GM12878 (cell line): ENCODE data around the gene TTC31. TPM values are rescaled to one million over a fixed set of nuclear protein-coding genes. Genes with fewer than 3 reads are reported as not detected.
A peak's percentile ranks its signal among the peaks of the same experiment; 100 is the strongest.

ENCODE experiments used
- ASH2L ChIP-seq: fragments of 300-600, 200-600 bp; sonication (generic); IDR thresholded peaks from 2 replicates; pipeline ENCODE4 v1.6.1; 2017; ENCODE audit warnings: low read depth, mild to moderate bottlenecking, borderline replicate concordance
- E4F1 ChIP-seq: fragments of 450-650 bp; IDR thresholded peaks from 2 replicates; pipeline ENCODE4 v1.6.1; 2018; ENCODE audit warnings: borderline replicate concordance, mild to moderate bottlenecking; ENCODE audit not compliant: partially characterized antibody
- EGR1 ChIP-seq, 2 experiments: IDR thresholded peaks; 1 replicate in 1 of 2; 2 replicates in 1 of 2; pipeline ENCODE4 v1.6.1; 2011 to 2012; ENCODE audit warnings: low read depth in 2 of 2, low read length in 2 of 2, borderline replicate concordance in 1 of 2, mild to moderate bottlenecking in 1 of 2, moderate library complexity in 1 of 2
- IKZF2 ChIP-seq, 2 experiments: fragments of 450-650 bp; IDR thresholded peaks; 2 replicates each; pipeline ENCODE4 v1.6.1; 2017; ENCODE audit warnings: mild to moderate bottlenecking in 2 of 2, moderate library complexity in 2 of 2
- PKNOX1 ChIP-seq: fragments of 450-650 bp; IDR thresholded peaks from 2 replicates; pipeline ENCODE4 v1.6.1; 2016; ENCODE audit warnings: mild to moderate bottlenecking
- TCF3 ChIP-seq: IDR thresholded peaks from 2 replicates; pipeline ENCODE4 v1.6.1; 2012; ENCODE audit warnings: low read depth, mild to moderate bottlenecking, low read length, borderline replicate concordance; ENCODE audit not compliant: insufficient read depth
- polyA plus RNA-seq, 11 experiments: library from polyadenylated mRNA; depleted of rRNA in 4 of 11; unstranded in 6 of 11; stranded (reverse) in 5 of 11; fragments of >200 nt; fragmentation: Nextera tagmentation in 4 of 11; fragmentation: Illumina TruSeq in 1 of 11; extraction: Ambion mirVana in 4 of 11; extraction: Trizol in 1 of 11; gene quantifications; 1 replicate in 1 of 11; 2 replicates in 10 of 11; pipeline versions ENCODE4 v1.2.1 to v1.2.3, GENCODE V29; 2011 to 2016; ENCODE audit warnings: inconsistent platforms in 2 of 11, missing spikeins in 2 of 11, low read depth in 1 of 11
- total RNA-seq, 4 experiments: library from RNA; depleted of rRNA in 3 of 4; stranded (reverse); fragments of >200 nt in 3 of 4; fragmentation: Illumina TruSeq in 1 of 4; extraction: Trizol in 1 of 4; gene quantifications; 2 replicates each; pipeline versions ENCODE4 v1.2.1 to v1.2.3, GENCODE V29; 2013 to 2021

The TTC31 gene
- total and polyA plus RNA-seq, 10 of the 15 experiments (the other 5 are each of a cell fraction or from before 2014, with no cell fraction given) = 6.5 to 34.9 (median 25.9) TPM

- TF ChIP-seq TCF3 = peak; percentile 82; the same call in 1 of the 2 replicates
- peak; percentile 26 to 44; a peak in 1 of 4 replicates for TF ChIP-seq IKZF2 (IDR thresholded peaks at IDR 0.05)
- peak; percentile 78 for TF ChIP-seq PKNOX1
- peak; percentile 91 for TF ChIP-seq E4F1
- peak; percentile 51 to 78; a peak in 1 of 3 replicates for TF ChIP-seq EGR1 (IDR thresholded peaks at IDR 0.05; ENCODE audit: borderline replicate concordance in 1 of 2, low read depth in 2 of 2, low read length in 2 of 2)
- no peak for TF ChIP-seq ASH2L
- TF ChIP-seq, all 136 proteins: peak for 76
Measured at GRCh38 chr2:74472086-74472944, 10.6 kb upstream of the TTC31 start, which contains the start of gene MRPL53 (continued).
